ENCODE measurements around the gene MAD2L1BP. TPM values are rescaled to one million over a fixed set of nuclear protein-coding genes. Genes with fewer than 3 reads are reported as not detected.
"Not testable (repeated sequence)": the region's sequence is repeated elsewhere in the genome, so short reads cannot be mapped to it uniquely, and the experiment has no call there.

Gene MAD2L1BP
- total RNA-seq, 6 experiments from 2014 or later = 23.6 to 26.7 (median 26.4) TPM

DNA sequence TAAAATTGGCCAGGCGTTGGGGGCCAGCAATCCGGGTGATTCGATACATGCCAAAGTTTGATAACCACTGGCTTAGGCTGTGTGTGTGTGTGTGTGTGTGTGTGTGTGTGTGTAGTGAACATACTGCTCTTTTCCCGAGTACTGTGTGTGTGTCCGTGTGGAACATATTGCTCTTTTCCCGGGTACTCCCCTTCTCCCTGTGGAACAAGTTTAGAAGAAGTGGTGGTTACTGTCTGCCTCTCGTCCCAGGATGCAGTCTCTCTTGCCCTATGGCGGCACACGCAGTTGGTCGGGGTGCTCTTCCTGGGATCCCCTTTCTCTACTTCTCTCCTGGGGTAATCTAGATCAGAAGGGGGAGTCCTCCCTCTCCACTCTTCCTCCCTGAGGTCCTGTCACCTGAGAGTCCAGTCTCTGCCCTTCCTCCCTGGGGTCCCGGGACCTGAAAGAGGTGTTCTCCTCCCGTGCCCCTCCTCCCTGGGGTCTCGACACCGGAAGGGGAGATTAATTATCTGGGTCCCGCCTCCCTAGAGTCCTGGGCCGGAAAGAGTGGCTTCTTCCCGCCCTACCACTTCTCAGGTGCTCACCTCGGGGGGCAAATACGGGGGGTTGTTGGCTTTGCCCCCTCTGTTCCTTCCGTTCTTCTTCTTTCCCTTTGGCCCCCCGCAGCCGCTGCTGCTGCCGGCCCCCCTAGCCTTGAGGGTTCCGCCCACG lies 7.1 kb upstream of the MAD2L1BP start:
- H3K36me3 Mint-ChIP-seq (ENCODE audit: low read depth) = peaks cover 27% of the 10 kb centered on the region
- peak; percentile 31 for DNase-seq

DNA sequence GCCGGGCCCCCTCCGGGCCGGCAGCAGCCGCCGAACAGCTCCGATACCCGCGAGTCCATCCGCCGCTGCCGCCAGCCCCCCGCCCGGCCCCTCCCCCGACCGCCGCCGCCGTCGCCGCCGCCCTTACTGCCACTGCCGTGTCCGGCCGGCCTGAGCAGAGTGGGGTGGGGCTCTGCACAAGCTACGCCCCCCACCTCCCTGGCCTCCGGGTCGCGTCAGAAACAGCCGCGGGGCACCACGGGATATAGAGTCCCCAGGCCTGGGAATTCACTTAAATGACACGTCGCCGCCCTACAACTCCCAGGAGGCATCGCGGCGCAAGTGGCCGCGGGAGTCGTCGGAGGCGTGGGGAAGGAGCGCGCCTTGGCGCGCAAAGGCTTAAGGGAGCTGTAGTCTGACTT lies 6.5 kb upstream of the MAD2L1BP start, which contains the start of gene GTPBP2:
GTPBP2 (minus strand) TSS at position 161 of the 401 bp plus-strand sequence; CDS start at position 59, 102 bp downstream.
- DNase-seq = peak; percentile 99
- Mint-ChIP-seq H3K27ac (peak within 1 kb of the TSS; percentile 97), H3K4me3 (peak within 1 kb of the TSS; percentile 98), H3K27me3 (ENCODE audit: insufficient read depth) (peaks cover 9% of the 10 kb centered on the region), H3K36me3 (ENCODE audit: low read depth) (peaks cover 23% of the 10 kb centered on the region), H3K4me1 (ENCODE audit: low read depth) (peaks cover 38% of the 10 kb centered on the region), H3K9me3 (no peaks in the 10 kb centered on the region)
- TF ChIP-seq, protein P1, sequence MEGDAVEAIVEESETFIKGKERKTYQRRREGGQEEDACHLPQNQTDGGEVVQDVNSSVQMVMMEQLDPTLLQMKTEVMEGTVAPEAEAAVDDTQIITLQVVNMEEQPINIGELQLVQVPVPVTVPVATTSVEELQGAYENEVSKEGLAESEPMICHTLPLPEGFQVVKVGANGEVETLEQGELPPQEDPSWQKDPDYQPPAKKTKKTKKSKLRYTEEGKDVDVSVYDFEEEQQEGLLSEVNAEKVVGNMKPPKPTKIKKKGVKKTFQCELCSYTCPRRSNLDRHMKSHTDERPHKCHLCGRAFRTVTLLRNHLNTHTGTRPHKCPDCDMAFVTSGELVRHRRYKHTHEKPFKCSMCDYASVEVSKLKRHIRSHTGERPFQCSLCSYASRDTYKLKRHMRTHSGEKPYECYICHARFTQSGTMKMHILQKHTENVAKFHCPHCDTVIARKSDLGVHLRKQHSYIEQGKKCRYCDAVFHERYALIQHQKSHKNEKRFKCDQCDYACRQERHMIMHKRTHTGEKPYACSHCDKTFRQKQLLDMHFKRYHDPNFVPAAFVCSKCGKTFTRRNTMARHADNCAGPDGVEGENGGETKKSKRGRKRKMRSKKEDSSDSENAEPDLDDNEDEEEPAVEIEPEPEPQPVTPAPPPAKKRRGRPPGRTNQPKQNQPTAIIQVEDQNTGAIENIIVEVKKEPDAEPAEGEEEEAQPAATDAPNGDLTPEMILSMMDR (IDR thresholded peaks at IDR 0.05) = no peak

More for the DNA sequence above, 7.1 kb upstream of the MAD2L1BP start:
- Mint-ChIP-seq H3K27ac (peak overlapping the region; percentile 97), H3K4me3 (peak overlapping the region; percentile 98), H3K27me3 (ENCODE audit: insufficient read depth) (peaks cover 9% of the 10 kb centered on the region), H3K4me1 (ENCODE audit: low read depth) (peaks cover 38% of the 10 kb centered on the region), H3K9me3 (no peaks in the 10 kb centered on the region)
- TF ChIP-seq, protein P1 (IDR thresholded peaks at IDR 0.05) = no peak

DNA sequence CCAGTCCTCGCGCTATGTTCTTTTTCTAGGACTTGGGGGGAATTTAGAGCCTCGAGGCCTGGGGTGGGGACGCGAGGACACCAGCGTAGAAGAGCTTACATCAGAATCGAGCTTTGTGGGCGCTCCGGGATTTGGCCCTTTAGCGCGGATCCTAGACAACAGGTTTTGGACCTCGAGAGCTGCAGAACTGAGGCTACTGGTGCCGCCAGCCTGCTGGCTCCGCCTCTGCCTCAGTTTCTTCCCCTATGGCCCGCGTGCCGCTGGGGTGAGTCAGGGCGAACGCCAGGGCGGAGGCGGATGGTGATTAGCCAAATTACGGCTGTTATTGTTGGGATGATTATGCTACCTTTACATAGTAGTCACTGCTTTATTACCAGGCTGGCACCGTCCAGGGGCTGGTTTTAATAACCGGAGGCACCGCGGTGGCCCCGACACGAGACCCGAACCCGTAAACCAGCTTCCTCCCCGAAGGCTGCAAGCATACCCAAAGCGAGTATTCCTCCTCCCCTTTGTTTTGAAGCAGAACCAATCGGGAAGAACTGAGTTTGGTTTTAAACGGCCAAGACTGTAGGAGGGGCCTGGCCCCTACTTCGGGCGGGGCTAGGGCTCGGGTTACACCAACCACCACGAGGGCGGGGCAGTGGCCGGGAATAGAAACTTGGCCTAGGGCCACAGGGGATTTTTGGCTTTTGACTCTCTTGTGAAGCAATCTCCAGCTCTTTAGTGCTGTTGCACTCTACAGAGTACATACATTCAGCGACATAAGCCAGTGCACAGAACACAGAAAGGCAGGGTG lies 5.9 kb upstream of the MAD2L1BP start:
- Mint-ChIP-seq H3K27me3 (ENCODE audit: insufficient read depth) (peaks cover 9% of the 10 kb centered on the region), H3K27ac (peak overlapping the region; percentile 97), H3K4me1 (ENCODE audit: low read depth) (peaks cover 38% of the 10 kb centered on the region), H3K36me3 (ENCODE audit: low read depth) (peaks cover 18% of the 10 kb centered on the region), H3K4me3 (peak overlapping the region; percentile 98), H3K9me3 (no peaks in the 10 kb centered on the region)
- TF ChIP-seq, protein P1 (IDR thresholded peaks at IDR 0.05) = no peak
- peak; percentile 97 for DNase-seq

DNA sequence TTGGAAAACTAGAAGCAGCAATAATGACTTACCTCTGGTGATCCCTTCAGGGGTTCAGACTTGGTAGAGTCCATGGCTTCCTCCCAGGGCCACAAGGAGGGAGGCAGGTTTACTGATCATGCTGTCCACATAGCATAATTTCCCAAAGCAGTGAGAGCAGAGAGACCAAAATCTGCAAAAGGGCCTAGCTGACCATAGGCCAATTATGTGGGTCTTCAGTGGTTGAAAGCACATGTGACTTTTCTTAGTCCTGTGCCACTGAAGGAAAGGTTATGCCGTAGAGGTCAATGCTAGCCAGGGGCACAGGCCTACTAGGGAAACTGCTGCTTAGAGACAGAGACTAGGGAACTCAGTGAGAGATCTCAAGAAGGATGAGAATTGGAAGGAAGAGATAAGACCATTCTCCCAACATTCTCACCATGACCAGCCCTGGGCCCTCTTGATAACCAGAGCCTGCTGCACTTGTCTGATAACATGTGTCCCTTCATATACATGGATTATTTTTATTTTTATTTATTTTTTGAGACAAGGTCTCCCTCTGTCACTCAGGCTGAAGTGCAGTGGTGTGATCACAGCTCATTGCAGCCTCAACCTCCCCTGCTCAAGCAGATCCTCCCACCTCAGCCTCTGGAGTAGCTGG lies 4.5 kb upstream of the MAD2L1BP start:
- no peaks in the 10 kb centered on the region for H3K9me3 Mint-ChIP-seq
- peak overlapping the region; percentile 70 for H3K4me3 Mint-ChIP-seq
- peaks cover 9% of the 10 kb centered on the region for H3K27me3 Mint-ChIP-seq (ENCODE audit: insufficient read depth)
- TF ChIP-seq, protein P1 (IDR thresholded peaks at IDR 0.05) = no peak
- DNase-seq = no peak
- H3K4me1 Mint-ChIP-seq (ENCODE audit: low read depth) = peaks cover 44% of the 10 kb centered on the region
- peak overlapping the region; percentile 85 for H3K27ac Mint-ChIP-seq
- peaks cover 15% of the 10 kb centered on the region for H3K36me3 Mint-ChIP-seq (ENCODE audit: low read depth)

DNA sequence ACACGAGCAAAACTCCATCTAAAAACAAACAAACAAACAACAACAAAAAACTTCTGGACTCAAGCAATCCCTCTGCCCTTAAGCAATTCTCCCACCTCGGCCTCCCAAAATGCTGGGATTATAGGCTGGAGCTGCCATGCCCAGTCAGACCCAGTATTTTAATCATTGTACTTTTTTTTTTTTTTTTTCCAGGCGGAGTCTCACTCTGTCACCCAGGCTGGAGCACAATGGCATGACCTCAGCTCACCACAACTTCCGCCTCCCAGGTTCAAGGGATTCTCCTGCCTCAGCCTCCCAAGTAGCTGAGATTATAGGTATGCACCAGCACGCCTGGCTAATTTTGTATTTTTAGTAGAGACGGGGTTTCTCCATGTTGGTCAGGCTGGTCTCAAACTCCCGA lies 2.6 kb upstream of the MAD2L1BP start:
- DNase-seq; H3K9me3 Mint-ChIP-seq; H3K27ac Mint-ChIP-seq; H3K4me3 Mint-ChIP-seq; H3K27me3 Mint-ChIP-seq (ENCODE audit: insufficient read depth): not testable (repeated sequence)
- peaks cover 33% of the 10 kb centered on the region for H3K4me1 Mint-ChIP-seq (ENCODE audit: low read depth)
- H3K36me3 Mint-ChIP-seq (ENCODE audit: low read depth) = peaks cover 12% of the 10 kb centered on the region; the same call in 1 of the 2 replicates

All from HFFc6 (cell line).